HG03175 (cell line): Measurements from ENCODE around the gene GOLGA8S.
"Not testable (repeated sequence)": the region's sequence is repeated elsewhere in the genome, so short reads cannot be mapped to it uniquely, and the experiment has no call there.

Experiments used
- ATAC-seq: cut with Tn5 transposase; IDR thresholded peaks from one replicate; pipeline ENCODE4 v1.9.1; 2021; ENCODE audit warnings: mild to moderate bottlenecking, moderate library complexity; ENCODE audit not compliant: unreplicated experiment

The GOLGA8S gene

DNA sequence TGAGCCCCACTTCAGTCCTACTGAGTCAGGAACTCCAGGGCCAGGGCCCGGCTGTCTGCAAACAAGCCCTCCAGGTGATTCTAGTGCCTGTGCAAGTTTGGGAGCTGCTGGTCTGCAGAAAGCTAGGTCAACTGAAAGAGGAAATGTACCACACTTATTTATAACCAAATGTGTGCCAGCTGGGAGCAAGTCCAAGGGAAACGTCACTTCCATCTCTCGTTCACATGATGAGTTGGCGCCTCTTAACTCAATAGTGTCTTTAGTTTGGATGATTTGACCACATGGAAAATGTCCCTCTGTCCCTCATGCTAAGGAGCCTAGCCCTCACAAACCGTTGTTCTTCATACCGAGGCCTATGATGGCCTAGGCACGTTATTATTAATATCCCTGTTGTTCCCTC lies 43.2 kb downstream of the GOLGA8S start:
- ATAC-seq = no peak

GRCh38 chr15:23398357-23398756 lies 43.8 kb downstream of the GOLGA8S start:
- not testable (repeated sequence) for ATAC-seq

GRCh38 chr15:23399207-23399606 lies 44.7 kb downstream of the GOLGA8S start:
- not testable (repeated sequence) for ATAC-seq

GRCh38 chr15:23401627-23402026 lies 47.1 kb downstream of the GOLGA8S start:
- no peak for ATAC-seq

GRCh38 chr15:23402140-23402539 lies 47.6 kb downstream of the GOLGA8S start:
- no peak for ATAC-seq

- no peak for ATAC-seq
Observed at GRCh38 chr15:23402544-23402943, 48.0 kb downstream of the GOLGA8S start.

GRCh38 chr15:23403550-23403949 lies 49.0 kb downstream of the GOLGA8S start:
- no peak for ATAC-seq

- no peak for ATAC-seq
Observed at GRCh38 chr15:23411841-23412240, 57.3 kb downstream of the GOLGA8S start.

DNA sequence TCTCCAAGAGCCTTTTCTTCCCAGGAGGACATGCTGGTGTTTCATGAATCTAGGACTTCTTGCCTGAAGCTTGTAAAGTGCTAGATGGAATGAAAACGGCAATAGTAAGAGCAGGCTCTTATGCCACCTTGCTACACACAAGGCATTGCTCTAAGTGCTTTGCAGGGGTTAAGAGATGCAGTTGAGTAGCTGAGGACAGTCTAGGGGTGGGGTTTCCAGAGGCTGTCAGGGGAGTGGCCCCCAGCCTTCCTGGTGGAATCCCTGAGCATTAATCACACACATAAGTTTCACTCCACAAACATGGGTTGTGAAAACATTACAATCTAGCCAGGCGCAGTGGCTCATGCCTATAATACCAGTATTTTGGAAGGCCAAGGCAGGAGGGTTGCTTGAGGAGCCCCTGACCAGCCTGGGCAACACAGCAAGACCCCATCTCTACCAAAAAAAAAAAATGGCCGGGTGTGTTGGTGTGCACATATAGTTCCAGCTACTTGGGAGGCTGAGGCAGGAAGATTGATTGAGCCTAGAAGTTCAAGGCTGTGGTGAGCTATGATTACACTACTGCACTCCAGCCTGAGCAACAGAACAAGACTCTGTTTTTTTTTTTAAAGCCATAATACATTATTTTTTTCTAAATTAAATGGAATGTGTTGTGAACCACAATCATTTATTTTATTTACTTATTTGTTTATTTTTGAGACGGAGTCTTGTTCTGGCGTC lies 58.5 kb downstream of the GOLGA8S start:
- ATAC-seq = not testable (repeated sequence)
